ENCODE data around the gene GATB.

Gene GATB

DNA sequence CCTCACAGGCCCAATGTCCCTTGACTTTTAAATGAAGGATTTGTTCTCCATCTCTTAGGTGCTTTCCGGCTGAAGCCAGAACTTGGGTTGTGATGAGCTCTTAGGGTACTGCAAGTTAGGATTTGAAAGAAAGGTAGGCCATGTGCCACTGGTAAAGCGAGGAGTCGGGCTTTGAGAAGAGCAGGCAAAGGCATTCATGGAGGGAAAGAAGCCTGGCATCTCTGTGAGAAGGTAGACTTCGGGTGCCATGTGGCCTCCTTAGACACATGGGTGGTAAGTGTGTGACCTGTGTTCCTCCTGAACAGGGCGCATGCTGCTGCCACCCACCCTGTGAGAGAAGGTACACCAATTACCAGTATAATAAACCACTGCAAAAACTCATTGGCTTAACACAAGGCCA lies 102.9 kb downstream of the GATB start:
- no peak for FAIRE-seq
- no peak for DNase-seq (ENCODE audit: insufficient read length, low spot score)

DNA sequence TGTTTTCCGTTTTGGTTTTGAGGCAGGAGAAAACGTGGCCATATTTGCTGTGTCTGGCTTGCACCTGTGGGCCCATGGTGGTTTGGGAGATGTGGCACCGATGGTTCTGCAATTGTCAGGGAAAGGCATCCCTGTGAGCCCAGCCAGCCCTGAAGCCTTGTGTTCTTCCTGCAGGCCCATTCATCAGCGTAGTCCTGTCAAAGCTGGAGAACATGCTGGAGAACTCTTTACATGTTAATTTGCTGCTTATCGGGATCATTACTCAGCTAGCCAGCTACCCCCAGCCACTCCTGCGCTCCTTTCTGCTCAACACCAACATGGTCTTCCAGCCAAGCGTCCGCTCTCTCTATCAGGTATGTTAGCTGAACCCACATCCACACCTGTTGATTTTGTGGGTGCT lies 104.7 kb downstream of the GATB start:
- DNase-seq (ENCODE audit: insufficient read length, low spot score), result no peak
- FAIRE-seq, result no peak

DNA sequence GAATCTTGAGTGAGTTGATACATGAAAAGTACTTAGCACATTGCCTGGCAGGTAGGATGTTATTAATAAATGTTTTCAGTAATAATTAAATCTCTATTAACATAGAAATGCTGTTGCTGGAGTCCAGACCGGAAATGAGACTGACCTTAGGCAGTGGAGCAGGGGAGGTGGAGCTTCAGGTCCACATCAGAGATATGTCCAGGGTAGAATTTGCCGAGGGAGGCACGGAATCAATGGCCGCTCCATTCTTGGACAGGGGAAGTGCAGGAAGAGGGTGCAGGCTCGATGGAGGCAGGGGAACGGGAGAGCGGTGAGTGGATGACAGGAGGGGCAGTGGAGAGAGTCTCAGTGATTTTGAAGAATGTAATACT lies 107.3 kb downstream of the GATB start:
- no peak for DNase-seq (ENCODE audit: insufficient read length, low spot score)
- no peak for FAIRE-seq

DNA sequence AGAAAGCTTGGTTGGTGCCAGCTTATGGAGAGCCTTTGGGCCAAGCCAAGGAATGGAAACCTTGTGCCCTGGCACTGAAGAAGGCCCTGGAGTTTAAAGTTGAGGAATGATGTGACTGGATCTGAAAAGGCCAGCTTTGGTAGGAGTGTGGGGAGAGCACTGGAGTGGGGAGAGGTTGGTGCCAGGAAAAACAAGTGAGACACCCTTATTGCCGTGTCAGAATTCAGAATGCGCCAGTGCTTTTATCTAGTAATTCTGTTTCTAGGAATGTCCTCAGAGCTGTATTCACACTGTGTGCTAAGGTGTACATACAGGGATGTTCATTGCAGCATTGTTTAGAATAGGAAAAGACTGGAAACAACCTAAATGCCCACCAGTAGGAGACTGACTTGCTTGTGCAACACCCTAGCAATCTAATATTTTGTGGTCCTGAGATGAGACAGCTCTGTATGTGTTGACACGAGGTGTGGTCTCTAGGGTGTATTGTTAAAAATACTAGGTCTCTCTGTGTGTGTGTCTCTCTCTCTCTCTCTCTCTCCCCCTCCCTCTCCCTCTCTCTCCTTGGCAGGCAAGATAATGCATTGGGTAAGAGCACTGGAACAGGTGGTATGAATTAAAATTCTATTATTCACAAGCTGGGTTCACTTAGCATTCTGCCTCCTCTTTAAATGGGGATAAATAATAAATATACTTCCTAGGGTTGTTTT lies 107.8 kb downstream of the GATB start:
- FAIRE-seq (no peak), DNase-seq (ENCODE audit: insufficient read length, low spot score) (no peak)

DNA sequence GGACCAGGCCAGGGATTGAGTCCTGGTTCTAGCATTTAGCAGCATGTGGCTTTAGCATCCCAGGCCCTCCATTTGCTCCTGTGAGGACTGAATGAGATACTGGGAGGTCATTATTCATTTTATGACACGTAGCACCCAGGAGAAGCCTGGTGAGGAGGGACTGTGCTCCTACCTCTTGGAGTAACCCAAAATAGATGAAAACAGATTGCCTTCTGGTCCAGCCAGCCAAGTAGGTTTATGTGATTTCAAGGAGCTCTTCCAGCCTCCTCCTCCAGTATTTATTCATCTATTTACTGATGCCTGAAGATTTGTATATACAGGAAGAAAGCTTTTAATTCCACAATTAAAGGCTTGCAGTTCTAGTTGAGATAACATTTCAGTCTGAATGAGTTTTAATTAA lies 109.3 kb downstream of the GATB start:
- FAIRE-seq, result no peak
- no peak for DNase-seq (ENCODE audit: insufficient read length, low spot score)

DNA sequence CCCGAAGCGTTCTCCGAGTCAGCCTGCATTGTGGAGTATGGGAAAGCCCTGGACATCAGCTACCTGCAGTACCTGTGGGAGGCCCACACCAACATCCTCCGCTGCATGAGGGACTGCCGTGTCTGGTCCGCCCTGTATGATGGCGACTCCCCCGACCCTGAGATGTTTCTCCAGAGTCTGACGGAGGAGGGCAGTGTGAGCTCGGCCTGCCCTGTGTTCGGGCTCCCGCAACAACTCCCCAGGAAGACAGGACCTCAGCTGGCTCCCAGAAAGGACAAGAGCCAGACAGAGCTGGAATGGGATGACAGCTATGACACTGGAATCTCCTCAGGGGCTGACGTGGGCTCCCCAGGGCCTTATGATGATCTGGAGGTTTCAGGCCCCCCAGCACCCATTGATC lies 111.3 kb downstream of the GATB start:
- FAIRE-seq (no peak), DNase-seq (ENCODE audit: insufficient read length, low spot score) (no peak)

DNA sequence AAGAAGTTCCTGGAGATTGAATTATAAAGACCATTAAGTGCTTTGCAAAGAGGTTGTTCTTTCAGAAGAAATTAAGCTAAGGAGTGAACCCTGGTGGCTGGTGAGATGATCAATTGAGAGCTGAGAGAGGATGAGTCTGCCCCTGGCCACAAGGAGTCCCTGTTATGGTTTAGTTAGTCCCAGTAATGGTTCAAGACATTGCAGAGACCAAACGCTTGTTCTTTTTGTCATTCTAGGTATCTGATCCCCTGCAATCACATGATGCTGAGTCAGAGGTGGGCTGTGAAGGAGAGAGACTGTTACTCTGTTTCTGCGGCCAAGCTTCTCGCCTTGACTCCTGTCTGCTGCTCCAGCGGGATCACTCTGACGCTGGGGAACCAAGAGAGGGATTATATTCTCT lies 114.5 kb downstream of the GATB start:
- FAIRE-seq (no peak), DNase-seq (ENCODE audit: insufficient read length, low spot score) (no peak)

DNA sequence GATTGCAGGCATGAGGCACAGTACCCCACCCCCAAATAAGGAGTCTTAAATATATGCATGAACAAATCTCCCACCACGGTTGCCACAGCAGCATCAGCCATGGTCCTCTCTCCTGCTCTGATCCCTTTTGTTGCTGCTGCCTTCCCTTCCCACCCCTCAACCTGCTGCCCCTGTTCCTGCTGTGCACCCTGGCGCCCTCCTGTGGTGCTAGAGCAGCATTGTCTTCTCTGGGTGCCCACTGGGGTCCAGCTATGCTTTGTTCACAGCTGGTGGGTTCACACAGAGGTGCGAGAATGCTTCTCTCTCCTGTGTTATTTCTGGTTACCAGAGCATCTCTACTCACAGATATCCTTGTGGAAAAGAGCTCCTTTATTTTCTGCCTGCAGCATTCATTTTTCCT lies 116.2 kb downstream of the GATB start:
- DNase-seq (ENCODE audit: insufficient read length, low spot score) (no peak), FAIRE-seq (no peak)

DNA sequence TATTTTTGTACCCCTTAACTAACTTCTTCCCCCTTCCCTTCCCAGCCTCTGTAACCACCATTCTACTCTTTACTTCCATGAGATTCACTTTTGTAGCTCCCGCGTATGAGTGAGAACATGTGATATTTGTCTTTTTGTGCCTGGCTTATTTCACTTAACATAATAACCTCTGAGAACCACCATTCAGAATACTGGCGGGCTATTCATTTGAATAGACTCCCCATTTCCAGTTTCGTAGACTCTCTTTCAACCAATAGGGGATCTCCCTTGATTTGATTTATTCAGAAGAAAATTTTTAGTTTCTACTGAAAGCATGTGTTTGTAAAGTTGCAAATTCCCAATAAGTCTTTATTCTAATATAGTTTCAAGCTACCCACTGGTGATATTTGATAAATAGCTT lies 117.2 kb downstream of the GATB start:
- FAIRE-seq, result no peak

DNA sequence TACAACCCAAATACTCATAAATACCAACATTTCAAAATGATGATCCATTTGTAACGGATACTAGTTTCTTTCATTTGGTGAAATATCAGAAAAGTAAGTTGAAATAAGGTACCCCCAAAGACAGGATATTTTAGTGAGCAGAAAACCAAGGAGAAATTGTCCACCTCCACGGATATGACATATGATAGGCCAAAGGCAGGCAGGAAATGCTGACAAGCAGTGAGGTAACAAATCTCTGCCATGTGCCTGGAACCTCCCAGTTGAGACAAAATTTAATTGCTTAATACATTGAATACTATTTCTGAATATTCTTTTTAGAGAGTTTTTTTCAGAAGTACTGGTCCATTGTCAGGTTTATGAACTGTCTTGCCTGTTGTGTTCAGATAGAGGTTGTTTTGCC lies 118.8 kb downstream of the GATB start:
- FAIRE-seq, result no peak
- no peak for DNase-seq (ENCODE audit: insufficient read length, low spot score)

More for the DNA sequence above, 117.2 kb downstream of the GATB start:
- DNase-seq (ENCODE audit: insufficient read length, low spot score), result no peak

DNA sequence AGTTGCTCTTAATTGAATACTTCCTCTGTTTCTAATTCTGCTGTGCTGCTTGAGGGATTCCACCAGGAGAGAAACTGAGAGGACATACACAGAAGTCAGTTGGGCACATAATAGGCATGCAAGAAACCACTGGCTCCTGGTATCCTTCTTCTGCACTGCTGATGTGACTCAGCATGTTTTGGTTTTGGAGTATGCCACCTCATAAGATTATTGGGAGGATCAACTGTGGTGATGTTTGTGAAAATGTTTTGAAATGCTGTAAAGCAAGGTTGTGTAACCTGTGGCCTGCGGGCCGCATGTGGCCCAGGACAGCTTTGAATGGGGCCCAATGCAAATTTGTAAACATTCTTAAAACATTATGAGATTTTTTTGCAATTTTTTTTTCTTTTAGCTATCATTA lies 119.6 kb downstream of the GATB start:
- no peak for FAIRE-seq

DNA sequence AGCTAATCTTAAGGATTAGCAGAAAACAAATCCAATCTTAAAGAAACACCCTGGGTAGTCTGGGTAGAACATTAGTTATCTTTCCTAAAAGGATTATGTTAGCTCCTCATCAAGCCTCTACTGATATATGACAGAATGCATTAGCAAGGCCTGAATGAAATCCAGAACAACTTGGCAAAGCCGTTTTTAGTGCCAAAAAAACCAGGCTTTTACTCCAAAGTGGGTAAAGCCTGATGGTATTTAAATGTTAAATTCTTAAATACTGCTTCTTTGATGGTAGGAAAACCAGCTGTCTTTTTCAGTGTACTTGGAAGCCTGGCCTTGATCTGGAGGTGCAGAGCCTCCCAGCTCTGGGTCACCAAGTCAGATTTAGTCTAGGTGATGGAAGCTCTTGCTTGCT lies 120.4 kb downstream of the GATB start:
- FAIRE-seq, result no peak
- DNase-seq (ENCODE audit: insufficient read length, low spot score), result no peak

More for the DNA sequence above, 119.6 kb downstream of the GATB start:
- no peak for DNase-seq (ENCODE audit: insufficient read length, low spot score)

DNA sequence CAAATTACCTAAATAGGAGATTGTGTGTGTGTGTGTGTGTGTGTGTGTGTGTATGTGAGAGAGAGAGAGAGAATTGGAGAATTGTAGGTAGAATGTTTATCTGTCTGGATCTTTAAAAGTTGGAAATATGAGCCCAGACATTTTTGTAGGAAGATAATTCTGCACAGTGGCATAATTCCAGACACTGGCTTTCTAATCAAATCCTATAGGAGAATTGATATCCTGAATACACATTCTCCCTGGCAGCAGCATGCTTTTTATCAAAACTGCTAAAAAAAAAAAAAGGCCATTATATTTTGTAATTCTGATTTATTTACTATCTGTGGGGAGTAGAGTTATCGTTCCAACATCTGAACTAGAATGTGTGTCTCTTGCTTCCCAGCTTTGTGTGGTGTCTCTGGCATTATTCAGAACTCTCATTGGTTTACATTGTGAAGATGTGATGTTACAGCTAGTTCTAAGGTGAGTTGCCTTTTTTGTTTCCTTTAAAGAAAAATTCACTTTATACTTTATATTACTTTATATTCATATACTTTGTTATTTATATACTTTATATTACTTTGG lies 122.4 kb downstream of the GATB start:
- DNase-seq (ENCODE audit: insufficient read length, low spot score) (no peak), FAIRE-seq (no peak)

DNA sequence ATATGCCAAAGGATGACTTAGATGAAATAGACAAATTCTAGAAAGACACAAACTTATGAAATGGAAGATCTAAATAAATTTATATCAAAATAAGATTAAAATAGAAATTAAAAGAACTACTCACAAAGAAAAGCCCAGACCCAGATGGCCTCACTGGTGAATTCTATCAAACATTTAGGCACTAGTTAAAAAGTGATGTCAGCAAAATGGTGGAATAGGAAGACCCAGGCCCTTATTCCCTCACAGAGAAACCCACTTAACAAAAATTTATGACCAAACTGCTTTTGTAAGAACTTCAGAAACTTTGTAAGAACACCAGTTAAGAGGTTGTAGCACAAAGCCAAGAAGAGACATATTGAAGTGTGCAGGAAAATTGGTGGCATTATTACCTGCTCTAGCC lies 129.5 kb downstream of the GATB start:
- no peak for DNase-seq (ENCODE audit: insufficient read length, low spot score)
- FAIRE-seq, result no peak

DNA sequence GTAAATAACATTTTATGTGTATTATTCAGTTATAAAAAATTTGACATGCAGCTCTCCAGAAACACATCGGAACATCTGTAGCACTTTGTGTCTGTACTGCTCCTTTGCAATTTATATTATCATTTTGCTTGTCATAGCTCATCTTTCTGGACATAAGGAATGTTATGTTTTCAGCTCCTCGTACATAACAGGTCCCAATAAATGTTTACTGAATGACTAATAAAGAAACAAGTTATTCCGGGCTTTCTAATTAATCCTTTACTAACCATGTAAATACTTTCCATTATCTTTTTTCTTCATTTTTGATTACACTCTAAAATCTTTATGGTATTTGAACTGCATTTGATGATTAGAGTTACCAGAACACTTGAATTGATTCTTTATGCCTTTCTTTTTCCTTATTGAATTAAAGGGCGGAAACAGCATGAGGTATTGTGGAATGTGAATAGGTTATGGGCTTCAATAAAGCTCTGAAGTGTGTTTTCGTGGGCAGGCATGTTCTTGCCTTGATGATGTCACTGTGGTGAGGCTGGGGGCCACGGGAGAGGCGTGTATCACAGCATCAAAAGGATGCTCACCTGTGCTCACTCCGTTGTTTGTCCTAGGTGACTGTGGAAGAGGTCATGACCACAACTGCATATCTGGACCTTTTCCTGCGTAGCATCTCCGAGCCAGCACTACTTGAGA lies 131.6 kb downstream of the GATB start:
- FAIRE-seq (no peak), DNase-seq (ENCODE audit: insufficient read length, low spot score) (no peak)

DNA sequence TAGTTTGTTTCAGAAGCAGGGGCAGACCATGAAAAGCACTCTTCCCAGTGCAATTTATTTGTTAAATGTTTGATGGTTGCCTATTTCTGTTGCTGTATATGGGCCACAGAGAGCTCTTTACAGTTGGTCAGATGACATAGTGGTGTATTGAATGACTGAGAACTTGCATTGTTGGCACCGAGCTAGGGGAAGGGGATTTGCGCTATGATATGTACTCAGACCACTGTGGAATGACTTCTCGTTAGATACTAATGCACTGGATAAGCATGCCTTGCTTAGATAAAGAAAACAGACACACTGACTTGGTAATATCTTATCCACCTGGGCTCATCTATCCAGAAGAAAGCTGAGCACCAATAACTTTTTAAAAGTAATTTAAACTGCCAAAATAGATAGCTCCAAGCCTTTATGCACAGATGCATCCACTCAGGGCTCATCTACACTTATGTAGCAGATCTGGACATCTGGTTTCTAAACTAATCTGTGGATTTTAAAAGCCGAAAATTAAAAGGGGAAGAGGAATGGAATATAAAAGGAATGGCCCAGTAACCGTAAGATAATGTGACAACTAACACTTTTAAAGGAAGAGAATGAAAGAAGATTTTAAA lies 132.7 kb downstream of the GATB start:
- FAIRE-seq, result no peak
- no peak for DNase-seq (ENCODE audit: insufficient read length, low spot score)

DNA sequence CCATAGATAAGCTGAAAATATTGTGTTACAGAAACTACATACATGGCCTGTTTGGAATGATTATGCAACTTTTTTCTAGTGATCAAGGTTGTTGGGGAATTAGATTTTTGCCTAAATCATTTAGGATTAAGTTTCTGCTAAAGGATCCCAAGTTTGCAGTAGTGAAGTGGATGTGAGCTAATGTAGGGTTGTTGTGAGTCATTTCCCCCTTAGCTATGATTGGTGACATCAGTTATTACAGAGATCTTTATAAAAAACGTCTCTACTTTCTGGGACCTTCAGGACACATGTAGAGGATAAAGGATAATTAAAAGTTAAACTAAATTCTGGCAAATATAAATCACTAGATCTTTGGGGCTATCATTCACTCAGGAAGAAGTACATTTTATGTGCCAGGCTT lies 133.3 kb downstream of the GATB start:
- FAIRE-seq, result no peak

DNA sequence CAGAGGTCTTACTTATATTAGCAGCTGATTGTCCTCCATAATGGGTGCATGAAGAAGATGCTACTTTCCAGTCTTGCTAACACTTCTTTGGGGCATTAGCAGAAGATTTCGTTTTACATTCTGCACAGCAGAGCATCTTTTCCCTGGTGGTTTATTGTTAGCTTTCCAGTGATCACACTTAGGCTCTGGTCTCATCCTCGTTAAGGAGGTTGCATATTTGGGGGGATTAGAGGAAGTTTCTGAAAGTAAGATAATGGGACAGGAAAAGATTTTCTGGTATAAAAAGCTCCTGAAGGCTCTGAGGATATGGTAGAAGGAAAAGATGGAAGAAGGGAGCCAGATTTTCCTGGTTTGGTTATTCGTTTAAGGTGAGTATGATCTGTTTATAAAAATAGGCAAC lies 134.1 kb downstream of the GATB start:
- FAIRE-seq (no peak), DNase-seq (ENCODE audit: insufficient read length, low spot score) (no peak)

More for the DNA sequence above, 133.3 kb downstream of the GATB start:
- DNase-seq (ENCODE audit: insufficient read length, low spot score), result no peak

DNA sequence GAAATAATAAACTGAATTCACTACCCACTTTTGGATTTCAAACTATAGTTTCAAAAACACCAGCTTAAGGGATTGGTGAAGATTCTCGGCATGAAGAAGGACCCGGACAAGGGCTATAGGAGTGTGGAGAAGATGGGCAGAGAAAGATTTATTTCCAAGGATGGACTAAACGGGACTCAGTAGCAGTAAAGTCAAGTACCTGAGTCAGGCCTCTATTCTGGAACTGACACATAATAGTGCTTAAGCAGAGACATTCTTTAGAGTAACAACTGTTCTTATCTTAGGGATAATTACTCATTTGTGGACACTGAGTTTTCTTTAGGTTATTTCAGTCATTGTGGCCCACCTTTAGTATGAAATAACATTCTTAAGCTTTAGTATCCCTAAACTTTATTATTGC lies 134.6 kb downstream of the GATB start:
- DNase-seq (ENCODE audit: insufficient read length, low spot score), result no peak
- FAIRE-seq, result no peak

DNA sequence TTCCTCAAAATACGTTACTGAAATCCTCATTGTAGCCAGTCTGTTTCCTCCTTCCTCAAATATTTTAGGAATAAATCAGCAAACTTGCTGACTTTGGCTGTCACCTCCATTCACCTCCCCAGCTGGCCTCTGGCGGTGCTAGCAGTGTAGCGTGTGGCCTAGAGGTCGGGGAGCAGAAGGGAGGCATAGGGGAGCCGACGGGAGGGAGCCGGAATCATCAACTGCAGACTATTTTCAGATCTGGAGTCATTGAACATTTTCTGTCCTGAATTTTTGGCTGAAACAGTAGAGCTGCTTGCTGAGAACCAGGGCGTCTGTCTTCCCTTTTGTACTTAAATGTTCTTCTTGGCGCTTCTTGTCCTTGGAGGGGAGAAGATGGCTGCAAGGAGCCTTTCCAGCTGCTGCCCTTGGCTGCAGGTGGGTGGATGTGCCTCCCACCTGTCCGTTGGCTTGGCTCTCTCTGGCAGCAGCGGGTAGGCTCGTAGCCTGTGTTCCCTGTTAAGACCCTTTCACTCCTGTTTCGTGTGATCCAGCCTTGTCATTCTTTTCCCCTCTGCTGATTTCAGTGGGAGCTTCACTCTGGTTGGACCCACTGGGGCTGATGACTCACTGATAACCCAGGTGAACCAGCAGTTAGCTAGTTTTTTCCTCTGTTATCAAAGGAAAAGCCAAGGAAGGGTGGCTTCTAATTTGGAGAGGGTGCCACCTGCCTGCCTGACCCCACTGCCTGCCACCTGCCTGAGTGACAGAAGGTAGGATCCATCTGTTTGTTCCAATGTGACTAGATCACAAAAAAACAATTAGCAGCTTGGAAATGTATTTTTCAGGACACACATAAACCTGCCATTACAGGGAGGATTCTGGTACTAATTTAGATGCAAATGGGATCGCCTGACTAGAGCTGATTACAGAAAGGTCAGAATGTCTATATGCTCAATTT lies 135.9 kb downstream of the GATB start:
- no peak for DNase-seq (ENCODE audit: insufficient read length, low spot score)
- FAIRE-seq, result no peak
